GM12875 (cell line): Measurements from ENCODE around the gene HIKESHI.

Source experiments
- H3K4me3 ChIP-seq: one replicate; pipeline ENCODE4 v1.5.1; 2011; ENCODE audit warnings: low read depth, low read length, control low read depth
- TF ChIP-seq, protein P1 (sequence below): IDR thresholded peaks from 2 replicates; pipeline ENCODE4 v1.5.1; 2011; ENCODE audit warnings: low read depth, mild to moderate bottlenecking, control low read depth, inconsistent platforms, low read length, moderate library complexity, borderline replicate concordance; ENCODE audit not compliant: insufficient read depth

The HIKESHI gene

DNA sequence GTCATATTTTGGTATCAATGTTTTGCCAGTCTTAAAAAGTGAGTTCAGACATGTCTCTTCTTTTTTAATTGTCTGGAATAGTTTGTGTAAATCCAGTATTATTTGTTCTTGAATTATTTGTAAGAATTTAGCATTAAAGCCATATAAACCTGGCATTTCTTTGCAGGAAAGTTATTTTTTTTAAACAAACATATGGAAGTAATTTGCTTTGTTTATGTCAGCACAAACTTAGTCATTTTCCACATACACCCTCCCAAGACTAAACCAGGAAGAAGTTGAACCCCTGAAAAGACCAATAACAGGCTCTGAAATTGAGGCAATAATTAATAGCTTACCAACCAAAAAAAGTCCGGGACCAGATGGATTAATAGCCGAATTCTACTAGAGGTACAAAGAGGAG is 63.5 kb downstream of the HIKESHI start:
- TF ChIP-seq, protein P1, sequence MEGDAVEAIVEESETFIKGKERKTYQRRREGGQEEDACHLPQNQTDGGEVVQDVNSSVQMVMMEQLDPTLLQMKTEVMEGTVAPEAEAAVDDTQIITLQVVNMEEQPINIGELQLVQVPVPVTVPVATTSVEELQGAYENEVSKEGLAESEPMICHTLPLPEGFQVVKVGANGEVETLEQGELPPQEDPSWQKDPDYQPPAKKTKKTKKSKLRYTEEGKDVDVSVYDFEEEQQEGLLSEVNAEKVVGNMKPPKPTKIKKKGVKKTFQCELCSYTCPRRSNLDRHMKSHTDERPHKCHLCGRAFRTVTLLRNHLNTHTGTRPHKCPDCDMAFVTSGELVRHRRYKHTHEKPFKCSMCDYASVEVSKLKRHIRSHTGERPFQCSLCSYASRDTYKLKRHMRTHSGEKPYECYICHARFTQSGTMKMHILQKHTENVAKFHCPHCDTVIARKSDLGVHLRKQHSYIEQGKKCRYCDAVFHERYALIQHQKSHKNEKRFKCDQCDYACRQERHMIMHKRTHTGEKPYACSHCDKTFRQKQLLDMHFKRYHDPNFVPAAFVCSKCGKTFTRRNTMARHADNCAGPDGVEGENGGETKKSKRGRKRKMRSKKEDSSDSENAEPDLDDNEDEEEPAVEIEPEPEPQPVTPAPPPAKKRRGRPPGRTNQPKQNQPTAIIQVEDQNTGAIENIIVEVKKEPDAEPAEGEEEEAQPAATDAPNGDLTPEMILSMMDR: no peak
- no peak overlapping the region for H3K4me3 ChIP-seq

DNA sequence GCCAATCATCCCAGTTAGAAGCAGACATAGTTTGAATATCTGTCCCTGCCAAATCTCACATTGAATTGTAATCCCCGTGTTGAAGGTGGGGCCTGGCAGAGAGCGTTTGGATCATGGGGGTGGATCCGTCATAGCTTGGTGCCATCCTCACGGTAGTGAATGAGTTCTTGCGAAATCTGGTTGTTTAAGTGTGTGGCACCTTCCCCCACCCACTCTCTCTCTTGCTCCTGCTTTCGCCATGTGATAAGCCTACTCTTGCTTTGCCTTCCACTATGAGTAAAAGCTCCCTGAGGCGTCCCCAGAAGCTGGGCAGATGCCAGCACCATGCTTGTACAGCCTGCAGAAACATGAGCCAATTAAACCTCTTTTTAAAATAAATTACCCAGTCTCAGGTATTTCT is 67.6 kb downstream of the HIKESHI start:
- TF ChIP-seq, protein P1: no peak
- H3K4me3 ChIP-seq: no peak overlapping the region

DNA sequence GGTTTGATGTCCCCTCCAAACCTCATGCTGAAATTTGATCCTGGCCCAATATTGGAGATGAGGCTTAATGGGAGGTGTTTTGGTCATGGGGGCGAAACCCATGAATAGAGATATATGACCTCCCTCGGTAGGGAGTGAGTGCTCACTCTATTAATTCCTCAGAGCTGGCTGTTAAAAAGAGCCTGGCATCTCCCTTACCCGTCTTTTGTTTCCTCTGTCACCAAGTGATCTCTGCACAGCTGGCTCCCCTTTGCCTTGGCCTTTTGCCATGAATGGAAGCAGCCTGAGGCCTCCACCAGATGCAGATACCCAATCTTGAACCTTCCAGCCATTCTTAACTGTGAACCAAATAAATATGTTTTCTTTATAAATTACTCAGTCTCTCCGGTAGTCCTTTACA is 68.1 kb downstream of the HIKESHI start:
- TF ChIP-seq, protein P1: no peak
- no peak overlapping the region for H3K4me3 ChIP-seq

DNA sequence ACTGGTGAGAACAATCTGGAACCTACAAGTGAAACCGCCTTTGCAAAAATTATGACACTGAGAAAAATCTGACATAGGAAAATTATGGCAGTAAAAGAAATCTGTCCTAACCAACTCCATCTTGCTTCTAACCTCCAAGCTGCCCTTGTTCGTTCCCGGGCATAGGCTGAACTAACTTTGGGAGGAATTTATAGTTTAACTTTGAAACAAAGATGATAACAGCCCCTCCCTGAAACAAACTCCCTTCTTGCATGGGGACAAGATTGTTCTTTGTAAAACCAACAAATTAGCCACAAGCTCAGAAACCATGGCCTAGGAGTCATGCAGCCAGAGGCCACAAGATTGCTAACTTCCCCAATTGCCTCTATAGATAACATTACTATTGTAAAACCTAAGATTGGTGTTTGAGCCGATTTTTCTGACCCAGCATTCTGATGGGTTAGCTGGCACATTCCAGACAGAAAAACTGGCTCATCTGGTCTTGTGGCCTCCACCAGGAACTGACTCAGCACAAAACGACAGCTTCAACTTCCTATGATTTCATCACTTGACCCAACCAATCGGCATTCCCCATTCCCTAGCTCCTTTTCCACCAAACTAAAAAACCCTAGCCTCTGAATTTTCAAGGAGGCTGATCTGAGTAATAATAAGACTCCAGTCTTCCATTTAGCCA is 69.0 kb downstream of the HIKESHI start:
- H3K4me3 ChIP-seq: no peak overlapping the region
- TF ChIP-seq, protein P1: no peak

DNA sequence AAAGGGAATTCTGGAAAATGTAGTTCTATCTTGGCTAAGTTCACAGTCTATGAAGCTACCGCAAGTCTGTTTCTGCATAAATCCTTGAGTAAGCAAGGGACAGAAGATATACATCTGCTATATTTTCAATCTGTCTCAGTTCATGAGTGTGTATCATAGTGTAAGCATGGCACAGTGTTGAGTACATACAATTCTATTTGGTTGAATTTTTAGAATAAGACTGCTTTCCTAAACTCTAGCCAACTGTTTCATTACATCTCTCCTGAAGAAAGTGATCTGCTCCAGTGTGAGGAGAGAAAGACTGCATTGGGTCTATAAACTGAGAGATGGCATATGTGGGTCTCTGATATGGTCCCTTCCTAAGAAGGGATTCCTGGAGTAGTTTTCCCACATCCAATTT is 70.0 kb downstream of the HIKESHI start:
- H3K4me3 ChIP-seq: no peak overlapping the region
- TF ChIP-seq, protein P1: no peak

DNA sequence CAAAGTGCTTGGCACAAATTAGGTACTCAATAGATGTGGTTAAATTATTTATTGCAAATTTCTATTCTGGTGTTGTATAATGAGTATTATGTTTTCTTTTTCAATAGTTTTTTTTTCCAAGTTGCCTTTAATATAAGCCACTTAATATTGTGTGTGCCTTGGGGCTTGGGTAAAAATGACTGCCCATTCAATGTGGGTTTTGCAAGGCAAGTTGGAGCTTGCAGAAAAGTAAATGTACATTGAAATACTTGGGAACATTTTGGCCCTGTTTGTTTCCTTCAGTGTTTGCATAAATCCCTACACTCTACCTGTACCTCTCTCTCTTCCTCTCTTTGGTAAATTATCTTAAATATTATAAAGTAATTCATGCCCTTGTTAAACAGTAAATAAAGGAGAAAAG is 70.5 kb downstream of the HIKESHI start:
- TF ChIP-seq, protein P1: no peak
- no peak overlapping the region for H3K4me3 ChIP-seq

DNA sequence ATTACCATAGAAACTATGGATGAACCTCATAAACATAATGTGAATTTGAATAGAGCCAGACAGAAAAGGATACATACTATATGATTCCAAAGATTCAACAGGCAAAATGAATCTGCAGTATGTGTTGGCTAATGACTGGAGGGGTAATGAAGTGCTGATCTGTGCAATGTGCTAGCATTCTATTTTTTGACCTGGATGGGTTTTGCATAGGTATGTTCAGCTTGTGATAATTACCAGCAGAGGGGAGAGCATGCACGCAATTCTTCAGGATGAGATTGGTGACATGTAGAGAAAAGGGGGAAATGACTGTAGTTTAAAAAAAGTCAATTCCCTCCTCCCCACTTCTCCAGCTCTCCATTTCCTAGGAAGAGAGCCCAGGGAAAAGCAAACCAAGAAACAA is 72.0 kb downstream of the HIKESHI start:
- TF ChIP-seq, protein P1: no peak
- no peak overlapping the region for H3K4me3 ChIP-seq
